Measurements from ENCODE around the gene TCAF1. TPM values are rescaled to one million over a fixed set of nuclear protein-coding genes. Genes with fewer than 3 reads are reported as not detected.

Gene TCAF1
- total and polyA plus RNA-seq, 2 of the 4 experiments (the other 2 are of a cell fraction): 39.3 to 91.8 TPM

GRCh38 chr7:143848192-143848591, 53.8 kb downstream of the TCAF1 start:
- ATAC-seq (ENCODE audit: low read depth) (no peak), DNase-seq (no peak)
- ChIA-PET CTCF (no interaction called here), POLR2A (ENCODE audit: unreplicated experiment) (no interaction called here)
- no peak overlapping the region for H2BK15ac ChIP-seq (ENCODE audit: low read depth, low read length)
- no peaks in the 10 kb centered on the region for H3K4me1 ChIP-seq (ENCODE audit: control insufficient read depth, insufficient read depth, low read length)
- dilution Hi-C loops (cut with HindIII; ENCODE audit: low sequenced_read_pairs, unreplicated experiment): no loop called here
- in situ Hi-C loops (cut with MboI; ENCODE audit: low sequenced_read_pairs): no loop called here
- H3K9me1 ChIP-seq (ENCODE audit: insufficient read depth, low read length): no peaks in the 10 kb centered on the region
- H2BK120ac ChIP-seq (ENCODE audit: low read depth, low read length): no peak overlapping the region
- no peak overlapping the region for H3K14ac ChIP-seq (replicated peaks; ENCODE audit: low read depth, low read length)
- intact Hi-C loops (cut with micrococcal nuclease): no loop called here
- H2BK5ac ChIP-seq (ENCODE audit: low read depth, low read length, poor library complexity, severe bottlenecking): no peak overlapping the region
- H4K8ac ChIP-seq (ENCODE audit: low read depth in 2 of 2, low read length in 2 of 2): no peak overlapping the region
- H4K20me1 ChIP-seq (ENCODE audit: insufficient read depth, low read length): no peaks in the 10 kb centered on the region
- H2AK5ac ChIP-seq (ENCODE audit: low read depth, low read length): no peak overlapping the region
- TF ChIP-seq RCOR1 (IDR thresholded peaks at IDR 0.05; ENCODE audit: insufficient replicate concordance, low read length): no peak
- TF ChIP-seq CHD1 (IDR thresholded peaks at IDR 0.05; ENCODE audit: low read depth, low read length): no peak
- TF ChIP-seq MAFK (IDR thresholded peaks at IDR 0.05; ENCODE audit: low read depth, low read length): no peak
- TF ChIP-seq FOS (IDR thresholded peaks at IDR 0.05; ENCODE audit: low read depth, low read length): no peak
- no peak for TF ChIP-seq MAZ (IDR thresholded peaks at IDR 0.05; ENCODE audit: borderline replicate concordance, low read depth, low read length)
- no peak for TF ChIP-seq BHLHE40 (IDR thresholded peaks at IDR 0.05; ENCODE audit: low read depth, low read length)
- TF ChIP-seq POLR2A (IDR thresholded peaks at IDR 0.05; ENCODE audit: low read depth, low read length): no peak
- no peak overlapping the region for H3K4me3 ChIP-seq (ENCODE audit: insufficient read depth, low read depth, low read length)
- no peak overlapping the region for H3K4me2 ChIP-seq (ENCODE audit: low read depth, low read length)
- BruUV-seq (replicated peaks): no TSS peak
- no peak overlapping the region for H2AFZ ChIP-seq (replicated peaks; ENCODE audit: low read length, poor library complexity)
- no peak overlapping the region for H3K4ac ChIP-seq (ENCODE audit: low read depth, low read length)
- no peak overlapping the region for H3K9ac ChIP-seq (ENCODE audit: low read depth, low read length)
- H3K9me3 ChIP-seq (ENCODE audit: control insufficient read depth, insufficient read depth, low read length): 0 out of 2 replicates have a peak, but pooled peaks cover 2% of the 10 kb centered on the region
- no peaks in the 10 kb centered on the region for H3K27me3 ChIP-seq (ENCODE audit: control insufficient read depth, insufficient read depth, low read length)
- H3K27ac ChIP-seq (ENCODE audit: insufficient read depth, low read length): no peak overlapping the region
- H4K5ac ChIP-seq (ENCODE audit: low read depth, low read length): no peak overlapping the region
- no peak overlapping the region for H2BK20ac ChIP-seq (ENCODE audit: low read depth, low read length)
- no peak overlapping the region for H4K91ac ChIP-seq (ENCODE audit: insufficient read depth, low read depth, low read length)
- H3K79me1 ChIP-seq (ENCODE audit: low read depth in 1 of 2, low read length in 2 of 2): no peaks in the 10 kb centered on the region
- H3K36me3 ChIP-seq (ENCODE audit: control insufficient read depth, insufficient read depth, low read length): no peaks in the 10 kb centered on the region
- no peak overlapping the region for H3K56ac ChIP-seq (ENCODE audit: extremely low read depth, insufficient read depth, low read length)
- H3K23ac ChIP-seq (ENCODE audit: low read depth, low read length): no peak overlapping the region
- H3K18ac ChIP-seq (ENCODE audit: low read depth, low read length): no peak overlapping the region
- H2AK9ac ChIP-seq (replicated peaks; ENCODE audit: low read depth, low read length, poor library complexity): no peak overlapping the region
